Ectodermal cell (in vitro differentiated cells): ENCODE data around the gene NFKB2.

Source experiments
- H3K27ac ChIP-seq: 2 replicates; pipeline ENCODE4 v1.7.0; 2013; ENCODE audit warnings: mild to moderate bottlenecking, low read depth, low read length; ENCODE audit not compliant: insufficient read depth, poor library complexity, severe bottlenecking
- H3K27me3 ChIP-seq: 2 replicates; pipeline ENCODE4 v1.7.0; 2013; ENCODE audit warnings: mild to moderate bottlenecking, low read length; ENCODE audit not compliant: insufficient read depth, control insufficient read depth, poor library complexity, severe bottlenecking
- H3K36me3 ChIP-seq: one replicate; pipeline ENCODE4 v1.7.0; 2013; ENCODE audit warnings: low read length; ENCODE audit not compliant: control insufficient read depth, insufficient read depth
- H3K4me1 ChIP-seq: one replicate; pipeline ENCODE4 v1.7.0; 2013; ENCODE audit warnings: low read length; ENCODE audit not compliant: control insufficient read depth, insufficient read depth
- H3K4me3 ChIP-seq: 2 replicates; pipeline ENCODE4 v1.7.0; 2013; ENCODE audit warnings: low read depth, low read length, control low read depth; ENCODE audit not compliant: insufficient read depth
- H3K9me3 ChIP-seq: 2 replicates; pipeline ENCODE4 v1.7.0; 2013; ENCODE audit warnings: mild to moderate bottlenecking, low read length, moderate library complexity; ENCODE audit not compliant: control insufficient read depth
- WGBS, 2 experiments: methylation state at CpG; one replicate each; pipeline ENCODE4 v1.1.7; 2013; ENCODE audit warnings: missing lambda C conversion rate in 2 of 2; 5-methylcytosine and 5-hydroxymethylcytosine counted together

NFKB2 gene

GRCh38 chr10:102421757-102422512, 26.4 kb downstream of the NFKB2 start:
- no peak overlapping the region for H3K27ac ChIP-seq

GRCh38 chr10:102422545-102423129, 27.1 kb downstream of the NFKB2 start:
- 22 to 23% methylated on average over 28 of the region's 28 CpGs for WGBS, 2 experiments
- H3K4me1 ChIP-seq, result peaks cover 29% of the 10 kb centered on the region
- no peaks in the 10 kb centered on the region for H3K9me3 ChIP-seq
- no peak overlapping the region for H3K4me3 ChIP-seq
- H3K36me3 ChIP-seq, result peaks cover 11% of the 10 kb centered on the region
- H3K27ac ChIP-seq, result no peak overlapping the region
- H3K27me3 ChIP-seq, result peaks cover 21% of the 10 kb centered on the region

More at GRCh38 chr10:102421757-102422512, 26.4 kb downstream of the NFKB2 start:
- peaks cover 21% of the 10 kb centered on the region for H3K27me3 ChIP-seq
- H3K9me3 ChIP-seq, result no peaks in the 10 kb centered on the region
- peaks cover 29% of the 10 kb centered on the region for H3K4me1 ChIP-seq
- peaks cover 11% of the 10 kb centered on the region for H3K36me3 ChIP-seq
- 4 to 5% methylated on average over 62 of the region's 62 CpGs for WGBS, 2 experiments
- H3K4me3 ChIP-seq, result peak overlapping the region; percentile 89

- Histone ChIP-seq H3K4me3 (no peak overlapping the region), H3K27ac (no peak overlapping the region)
- 93 to 95% methylated on average over 13 of the region's 13 CpGs for WGBS, 2 experiments
Measured at GRCh38 chr10:102423372-102423968, 28.0 kb downstream of the NFKB2 start.

GRCh38 chr10:102424145-102424544, 28.6 kb downstream of the NFKB2 start:
- Histone ChIP-seq H3K27me3 (peaks cover 14% of the 10 kb centered on the region), H3K4me1 (peaks cover 17% of the 10 kb centered on the region), H3K36me3 (peaks cover 11% of the 10 kb centered on the region), H3K4me3 (no peak overlapping the region), H3K9me3 (no peaks in the 10 kb centered on the region), H3K27ac (no peak overlapping the region)
- WGBS, 2 experiments, result 89 to 90% methylated on average over 9 of the region's 9 CpGs

More at GRCh38 chr10:102423372-102423968, 28.0 kb downstream of the NFKB2 start:
- peaks cover 22% of the 10 kb centered on the region for H3K4me1 ChIP-seq
- H3K9me3 ChIP-seq, result no peaks in the 10 kb centered on the region
- H3K36me3 ChIP-seq, result peaks cover 11% of the 10 kb centered on the region
- H3K27me3 ChIP-seq, result peaks cover 16% of the 10 kb centered on the region

- Histone ChIP-seq H3K27me3 (peaks cover 14% of the 10 kb centered on the region), H3K36me3 (peaks cover 11% of the 10 kb centered on the region), H3K4me1 (peaks cover 15% of the 10 kb centered on the region), H3K27ac (no peak overlapping the region), H3K4me3 (no peak overlapping the region), H3K9me3 (no peaks in the 10 kb centered on the region)
- 90 to 92% methylated on average over 6 of the region's 6 CpGs for WGBS, 2 experiments
Measured at GRCh38 chr10:102424916-102425315, 29.4 kb downstream of the NFKB2 start.

- no peak overlapping the region for H3K27ac ChIP-seq
- WGBS, 2 experiments, result 71 to 74% methylated on average over 1 of the region's 1 CpG
- no peak overlapping the region for H3K4me3 ChIP-seq
- no peaks in the 10 kb centered on the region for H3K9me3 ChIP-seq
- H3K27me3 ChIP-seq, result peaks cover 14% of the 10 kb centered on the region
- peaks cover 11% of the 10 kb centered on the region for H3K36me3 ChIP-seq
- H3K4me1 ChIP-seq, result peaks cover 10% of the 10 kb centered on the region
Measured at GRCh38 chr10:102425444-102425843, 29.9 kb downstream of the NFKB2 start.

- Histone ChIP-seq H3K27me3 (peaks cover 8% of the 10 kb centered on the region), H3K4me3 (no peak overlapping the region), H3K27ac (no peak overlapping the region), H3K4me1 (peaks cover 11% of the 10 kb centered on the region), H3K36me3 (peaks cover 11% of the 10 kb centered on the region), H3K9me3 (no peaks in the 10 kb centered on the region)
- 91 to 92% methylated on average over 7 of the region's 7 CpGs for WGBS, 2 experiments
Measured at GRCh38 chr10:102426803-102427287, 31.3 kb downstream of the NFKB2 start.

GRCh38 chr10:102429468-102429867, 34.0 kb downstream of the NFKB2 start:
- peaks cover 18% of the 10 kb centered on the region for H3K27me3 ChIP-seq
- no peak overlapping the region for H3K27ac ChIP-seq
- H3K4me1 ChIP-seq, result peaks cover 5% of the 10 kb centered on the region
- 83 to 85% methylated on average over 8 of the region's 8 CpGs for WGBS, 2 experiments
- no peaks in the 10 kb centered on the region for H3K9me3 ChIP-seq
- no peak overlapping the region for H3K4me3 ChIP-seq
- no peaks in the 10 kb centered on the region for H3K36me3 ChIP-seq

- H3K4me1 ChIP-seq, result peaks cover 10% of the 10 kb centered on the region
- 30 to 31% methylated on average over 4 of the region's 4 CpGs for WGBS, 2 experiments
- no peaks in the 10 kb centered on the region for H3K36me3 ChIP-seq
- H3K27me3 ChIP-seq, result peaks cover 38% of the 10 kb centered on the region
- peak overlapping the region; percentile 76 for H3K4me3 ChIP-seq
- H3K9me3 ChIP-seq, result no peaks in the 10 kb centered on the region
- no peak overlapping the region for H3K27ac ChIP-seq
Measured at GRCh38 chr10:102431452-102432124, 36.1 kb downstream of the NFKB2 start.
